Measurements from ENCODE around the gene PSMD13. TPM values are rescaled to one million over a fixed set of nuclear protein-coding genes. Genes with fewer than 3 reads are reported as not detected.
"Not testable (repeated sequence)": the region's sequence is repeated elsewhere in the genome, so short reads cannot be mapped to it uniquely, and the experiment has no call there.

PSMD13 gene
- total RNA-seq, 1 experiment from 2014 or later, result 217 TPM

GRCh38 chr11:283405-284104 lies 46.8 kb downstream of the PSMD13 start:
- no peaks in the 10 kb centered on the region for H3K36me3 ChIP-seq
- H3K4me1 ChIP-seq (replicated peaks), result peaks cover 16% of the 10 kb centered on the region
- no peak overlapping the region for H3K27ac ChIP-seq
- H3K9me3 ChIP-seq (replicated peaks), result 0 out of 2 replicates have a peak, but pooled peaks cover 2% of the 10 kb centered on the region
- peaks cover 57% of the 10 kb centered on the region for H3K27me3 ChIP-seq (replicated peaks)
- H3K4me3 ChIP-seq, result no peak overlapping the region
- no peak for DNase-seq (ENCODE audit: low read depth in 1 of 2, low spot score in 2 of 2)

- Histone ChIP-seq H3K27me3 (replicated peaks) (peaks cover 51% of the 10 kb centered on the region), H3K36me3 (no peaks in the 10 kb centered on the region), H3K27ac (no peak overlapping the region), H3K9me3 (replicated peaks) (0 out of 2 replicates have a peak, but pooled peaks cover 2% of the 10 kb centered on the region), H3K4me3 (no peak overlapping the region), H3K4me1 (replicated peaks) (peaks cover 19% of the 10 kb centered on the region)
- no peak for DNase-seq (ENCODE audit: low read depth in 1 of 2, low spot score in 2 of 2)
Observed at GRCh38 chr11:284105-285020, 47.6 kb downstream of the PSMD13 start.

GRCh38 chr11:285021-285893 lies 48.5 kb downstream of the PSMD13 start:
- DNase-seq (ENCODE audit: low read depth in 1 of 2, low spot score in 2 of 2), result no peak
- H3K9me3 ChIP-seq (replicated peaks), result 0 out of 2 replicates have a peak, but pooled peaks cover under 1% of the 10 kb centered on the region
- no peaks in the 10 kb centered on the region for H3K36me3 ChIP-seq
- H3K4me1 ChIP-seq (replicated peaks), result peaks cover 18% of the 10 kb centered on the region
- H3K27me3 ChIP-seq (replicated peaks), result peaks cover 42% of the 10 kb centered on the region
- H3K27ac ChIP-seq, result no peak overlapping the region
- no peak overlapping the region for H3K4me3 ChIP-seq

- peaks cover 36% of the 10 kb centered on the region for H3K27me3 ChIP-seq (replicated peaks)
- H3K27ac ChIP-seq, result no peak overlapping the region
- no peak overlapping the region for H3K4me3 ChIP-seq
- H3K4me1 ChIP-seq (replicated peaks), result peaks cover 15% of the 10 kb centered on the region
- H3K36me3 ChIP-seq, result no peaks in the 10 kb centered on the region
- no peaks in the 10 kb centered on the region for H3K9me3 ChIP-seq (replicated peaks)
- DNase-seq (ENCODE audit: low read depth in 1 of 2, low spot score in 2 of 2), result no peak
Observed at GRCh38 chr11:285894-286220, 49.1 kb downstream of the PSMD13 start.

- H3K27ac ChIP-seq; H3K9me3 ChIP-seq (replicated peaks); H3K36me3 ChIP-seq; DNase-seq (ENCODE audit: low read depth in 1 of 2, low spot score in 2 of 2); H3K4me3 ChIP-seq: not testable (repeated sequence)
- Histone ChIP-seq H3K4me1 (replicated peaks) (peaks cover 15% of the 10 kb centered on the region), H3K27me3 (replicated peaks) (peaks cover 23% of the 10 kb centered on the region)
Observed at GRCh38 chr11:286977-287820, 50.4 kb downstream of the PSMD13 start.

- Histone ChIP-seq H3K9me3 (replicated peaks) (no peaks in the 10 kb centered on the region), H3K36me3 (no peaks in the 10 kb centered on the region), H3K27ac (no peak overlapping the region), H3K4me3 (peak overlapping the region; percentile 48), H3K27me3 (replicated peaks) (peaks cover 15% of the 10 kb centered on the region), H3K4me1 (replicated peaks) (peaks cover 15% of the 10 kb centered on the region)
- no peak for DNase-seq (ENCODE audit: low read depth in 1 of 2, low spot score in 2 of 2)
Observed at GRCh38 chr11:287821-288477, 51.2 kb downstream of the PSMD13 start.

- Histone ChIP-seq H3K36me3 (no peaks in the 10 kb centered on the region), H3K4me3 (peak within 1 kb of the TSS; percentile 48), H3K27me3 (replicated peaks) (peaks cover 15% of the 10 kb centered on the region), H3K4me1 (replicated peaks) (peaks cover 15% of the 10 kb centered on the region), H3K27ac (no peak within 1 kb of the TSS), H3K9me3 (replicated peaks) (no peaks in the 10 kb centered on the region)
- DNase-seq (ENCODE audit: low read depth in 1 of 2, low spot score in 2 of 2), result peak in 1 of 2 experiments; percentile 25
Observed at GRCh38 chr11:288478-289397, 52.0 kb downstream of the PSMD13 start, which contains the start of gene PGGHG. TSS of gene PGGHG (plus strand) at chr11:289126. CDS start at chr11:289817, 691 bp downstream.

- no peak overlapping the region for H3K27ac ChIP-seq
- no peaks in the 10 kb centered on the region for H3K9me3 ChIP-seq (replicated peaks)
- H3K27me3 ChIP-seq (replicated peaks), result peaks cover 15% of the 10 kb centered on the region
- peaks cover 15% of the 10 kb centered on the region for H3K4me1 ChIP-seq (replicated peaks)
- no peak for DNase-seq (ENCODE audit: low read depth in 1 of 2, low spot score in 2 of 2)
- no peak overlapping the region for H3K4me3 ChIP-seq
- no peaks in the 10 kb centered on the region for H3K36me3 ChIP-seq
Observed at GRCh38 chr11:289398-289711, 52.6 kb downstream of the PSMD13 start.

- DNase-seq (ENCODE audit: low read depth in 1 of 2, low spot score in 2 of 2), result no peak
- H3K27me3 ChIP-seq (replicated peaks), result peaks cover 15% of the 10 kb centered on the region
- H3K4me1 ChIP-seq (replicated peaks), result peaks cover 15% of the 10 kb centered on the region
- no peaks in the 10 kb centered on the region for H3K9me3 ChIP-seq (replicated peaks)
- H3K36me3 ChIP-seq, result no peaks in the 10 kb centered on the region
- H3K4me3 ChIP-seq, result no peak overlapping the region
- H3K27ac ChIP-seq, result no peak overlapping the region
Observed at GRCh38 chr11:289712-290620, 53.2 kb downstream of the PSMD13 start.

- no peak overlapping the region for H3K27ac ChIP-seq
- H3K4me1 ChIP-seq (replicated peaks), result peaks cover 15% of the 10 kb centered on the region
- no peak for DNase-seq (ENCODE audit: low read depth in 1 of 2, low spot score in 2 of 2)
- H3K27me3 ChIP-seq (replicated peaks), result peaks cover 12% of the 10 kb centered on the region
- H3K36me3 ChIP-seq, result no peaks in the 10 kb centered on the region
- H3K9me3 ChIP-seq (replicated peaks), result no peaks in the 10 kb centered on the region
- H3K4me3 ChIP-seq, result no peak overlapping the region
Observed at GRCh38 chr11:290621-291231, 54.0 kb downstream of the PSMD13 start.

Data from SJSA1 (cell line).